ENCODE measurements around the gene ZNHIT2.

GRCh38 chr11:65152122-65152521 lies 34.6 kb upstream of the ZNHIT2 start:
- no peak for TF ChIP-seq ZNF274 (IDR thresholded peaks at IDR 0.05; ENCODE audit: borderline replicate concordance, extremely low read depth, low read length)
- no peak for TF ChIP-seq CTCF (IDR thresholded peaks at IDR 0.05; ENCODE audit: control extremely low read depth in 1 of 3, insufficient read depth in 1 of 3, low read depth in 1 of 3, low read length in 3 of 3)
